AG09309 (cell line): ENCODE measurements around the gene ZNF554.

Source experiments
- DNase-seq: peaks from one replicate; pipeline ENCODE4 v3.0.0-alpha.2; 2010; ENCODE audit warnings: low read depth
- H3K4me3 ChIP-seq: 2 replicates; pipeline ENCODE4 v1.5.1; 2011; ENCODE audit warnings: mild to moderate bottlenecking, low read depth, low read length, moderate library complexity; ENCODE audit not compliant: control insufficient read depth
- TF ChIP-seq, protein P1 (sequence below): IDR thresholded peaks from 2 replicates; pipeline ENCODE4 v1.5.1; 2011; ENCODE audit warnings: mild to moderate bottlenecking, low read depth, low read length, inconsistent platforms; ENCODE audit not compliant: insufficient read depth, control insufficient read depth; ENCODE audit errors: missing control alignments

The ZNF554 gene

DNA sequence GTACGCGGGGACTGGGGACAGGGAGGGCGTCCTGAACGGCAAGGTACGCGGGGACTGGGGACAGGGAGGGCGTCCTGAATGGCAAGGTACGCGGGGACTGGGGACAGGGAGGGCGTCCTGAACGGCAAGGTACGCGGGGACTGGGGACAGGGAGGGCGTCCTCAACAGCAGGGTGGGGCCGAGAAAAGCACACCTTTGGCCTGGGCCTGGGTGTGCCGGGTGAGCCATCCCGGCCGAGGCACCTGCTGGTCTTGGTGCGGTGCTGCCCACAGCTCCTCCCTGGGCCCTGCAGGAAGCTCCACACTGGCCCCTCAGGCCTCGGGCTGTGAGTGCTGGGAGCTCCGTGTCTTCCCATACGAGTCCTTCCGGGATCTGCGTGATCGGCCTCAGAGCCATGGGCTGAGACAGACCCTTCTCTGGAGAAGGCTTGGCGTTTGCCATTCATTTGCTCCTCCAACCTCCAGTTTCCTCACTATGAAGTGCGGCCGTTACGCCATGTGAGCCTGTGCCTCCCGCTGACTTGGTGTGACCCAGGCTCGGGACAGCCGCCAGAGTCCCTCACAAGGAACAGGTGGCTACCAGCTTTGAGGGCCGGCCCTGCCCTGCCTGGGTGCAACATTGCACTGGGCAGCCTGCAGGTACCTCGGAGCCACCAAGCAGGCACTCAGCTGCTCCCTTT is 7.8 kb upstream of the ZNF554 start:
- no peak for DNase-seq
- H3K4me3 ChIP-seq = no peak overlapping the region
- TF ChIP-seq, protein P1, sequence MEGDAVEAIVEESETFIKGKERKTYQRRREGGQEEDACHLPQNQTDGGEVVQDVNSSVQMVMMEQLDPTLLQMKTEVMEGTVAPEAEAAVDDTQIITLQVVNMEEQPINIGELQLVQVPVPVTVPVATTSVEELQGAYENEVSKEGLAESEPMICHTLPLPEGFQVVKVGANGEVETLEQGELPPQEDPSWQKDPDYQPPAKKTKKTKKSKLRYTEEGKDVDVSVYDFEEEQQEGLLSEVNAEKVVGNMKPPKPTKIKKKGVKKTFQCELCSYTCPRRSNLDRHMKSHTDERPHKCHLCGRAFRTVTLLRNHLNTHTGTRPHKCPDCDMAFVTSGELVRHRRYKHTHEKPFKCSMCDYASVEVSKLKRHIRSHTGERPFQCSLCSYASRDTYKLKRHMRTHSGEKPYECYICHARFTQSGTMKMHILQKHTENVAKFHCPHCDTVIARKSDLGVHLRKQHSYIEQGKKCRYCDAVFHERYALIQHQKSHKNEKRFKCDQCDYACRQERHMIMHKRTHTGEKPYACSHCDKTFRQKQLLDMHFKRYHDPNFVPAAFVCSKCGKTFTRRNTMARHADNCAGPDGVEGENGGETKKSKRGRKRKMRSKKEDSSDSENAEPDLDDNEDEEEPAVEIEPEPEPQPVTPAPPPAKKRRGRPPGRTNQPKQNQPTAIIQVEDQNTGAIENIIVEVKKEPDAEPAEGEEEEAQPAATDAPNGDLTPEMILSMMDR = no peak

DNA sequence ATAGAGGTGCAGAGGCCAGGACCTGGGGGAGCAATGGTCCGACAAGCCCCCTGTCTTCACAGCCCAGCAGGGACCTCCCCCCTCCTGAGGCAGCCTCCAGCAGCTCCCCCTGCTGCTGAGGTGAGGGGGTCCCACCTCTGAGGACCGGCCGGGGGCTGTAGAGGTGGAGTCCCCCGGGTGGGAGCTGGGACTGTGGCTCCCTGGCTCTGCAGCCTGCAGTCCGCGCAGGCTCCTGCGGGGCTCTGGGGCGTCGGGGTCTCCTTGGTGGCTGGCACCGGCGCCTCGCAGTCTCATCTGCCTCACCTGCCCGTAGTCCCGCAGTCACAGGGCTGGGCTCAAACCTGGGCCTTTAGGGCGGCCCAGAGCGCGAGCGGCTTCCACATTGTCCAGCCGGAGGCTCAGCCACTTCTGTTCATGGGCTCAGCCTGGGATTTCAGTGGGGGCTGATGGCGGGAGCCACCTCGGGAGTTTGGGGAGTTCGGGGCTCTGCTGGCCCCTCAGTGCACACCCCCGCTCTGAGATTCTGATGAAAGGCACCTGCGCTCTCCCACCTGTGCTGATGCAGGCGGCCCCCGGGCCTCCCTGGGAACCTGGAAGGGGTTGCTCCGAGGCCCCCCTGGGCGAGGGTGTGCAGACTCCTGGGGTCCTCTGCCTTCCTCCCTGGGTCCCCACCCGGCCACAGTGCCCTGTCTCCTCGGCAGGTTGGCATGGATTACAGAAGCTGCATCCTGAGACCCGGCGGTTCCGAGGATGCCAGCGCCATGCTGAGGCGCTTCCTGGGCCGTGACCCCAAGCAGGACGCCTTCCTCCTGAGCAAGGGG is 7.0 kb upstream of the ZNF554 start:
- TF ChIP-seq, protein P1 = no peak

DNA sequence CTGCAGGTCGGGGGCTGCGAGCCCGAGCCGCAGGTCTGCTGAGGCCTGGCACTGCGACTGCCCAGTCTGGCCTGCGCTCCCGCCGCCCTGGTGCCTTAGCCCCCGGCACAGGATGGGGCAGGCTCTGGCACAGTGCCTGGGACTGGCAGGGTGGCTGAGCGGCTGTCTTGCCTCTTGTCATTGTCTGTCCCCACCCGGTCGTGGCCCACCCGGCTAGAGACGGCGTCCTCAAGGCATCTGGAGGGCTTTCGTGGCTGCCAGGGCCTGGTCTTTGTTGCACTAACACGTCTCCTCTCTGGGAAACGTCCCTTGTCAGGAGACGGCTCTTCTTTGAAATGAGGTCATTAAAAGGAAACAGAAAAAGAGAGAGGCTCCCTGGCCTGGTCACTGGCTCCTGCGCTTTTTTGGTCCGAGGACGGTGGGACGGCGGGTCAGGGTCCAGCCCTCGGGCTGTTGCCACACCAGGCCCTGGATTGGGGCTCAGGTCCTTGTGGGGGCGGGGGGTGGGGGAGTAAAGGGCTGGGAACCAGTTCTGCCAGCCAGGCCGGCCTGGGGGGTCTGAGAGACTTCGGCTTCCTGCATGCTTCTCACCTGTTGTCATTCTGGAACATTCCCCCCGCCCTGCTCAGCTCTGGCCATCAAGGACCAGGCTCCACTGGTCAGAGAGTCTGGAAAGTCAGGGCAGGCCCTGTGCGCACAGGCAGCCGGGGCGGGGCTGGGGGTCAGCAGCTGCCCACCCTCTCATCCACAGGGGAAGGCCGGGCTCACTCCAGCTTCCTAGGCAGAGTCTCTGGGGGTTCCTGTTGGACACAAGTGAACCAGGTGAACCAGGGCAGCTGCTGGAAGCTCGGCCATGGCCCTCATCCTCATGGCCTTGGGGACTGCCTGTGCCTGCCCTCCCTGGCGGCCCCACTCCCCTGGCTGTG is 6.2 kb upstream of the ZNF554 start:
- no peak overlapping the region for H3K4me3 ChIP-seq
- no peak for DNase-seq
- TF ChIP-seq, protein P1 = no peak

More for the DNA sequence above, 7.0 kb upstream of the ZNF554 start:
- DNase-seq = no peak
- H3K4me3 ChIP-seq = no peak overlapping the region

DNA sequence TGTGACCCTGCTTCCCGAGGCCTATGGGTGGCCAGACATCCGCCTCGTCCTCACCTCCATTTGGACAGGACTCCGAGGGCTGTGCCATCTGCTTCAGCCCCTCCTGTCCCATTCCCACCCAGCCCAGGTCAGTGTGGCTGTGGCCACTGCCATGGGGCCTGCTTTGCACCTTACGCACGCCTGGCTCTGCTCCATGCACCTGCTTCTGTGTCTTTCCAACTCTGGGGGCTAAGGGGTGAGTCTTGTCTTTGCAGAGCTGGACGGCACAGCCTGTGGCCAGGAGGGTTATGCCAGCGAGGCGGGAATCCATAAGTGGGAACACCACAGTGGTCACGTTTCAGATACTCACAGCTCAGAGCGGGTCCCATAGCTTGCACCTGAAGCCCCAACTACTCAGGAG is 5.2 kb upstream of the ZNF554 start:
- TF ChIP-seq, protein P1 = no peak
- no peak overlapping the region for H3K4me3 ChIP-seq
- no peak for DNase-seq

DNA sequence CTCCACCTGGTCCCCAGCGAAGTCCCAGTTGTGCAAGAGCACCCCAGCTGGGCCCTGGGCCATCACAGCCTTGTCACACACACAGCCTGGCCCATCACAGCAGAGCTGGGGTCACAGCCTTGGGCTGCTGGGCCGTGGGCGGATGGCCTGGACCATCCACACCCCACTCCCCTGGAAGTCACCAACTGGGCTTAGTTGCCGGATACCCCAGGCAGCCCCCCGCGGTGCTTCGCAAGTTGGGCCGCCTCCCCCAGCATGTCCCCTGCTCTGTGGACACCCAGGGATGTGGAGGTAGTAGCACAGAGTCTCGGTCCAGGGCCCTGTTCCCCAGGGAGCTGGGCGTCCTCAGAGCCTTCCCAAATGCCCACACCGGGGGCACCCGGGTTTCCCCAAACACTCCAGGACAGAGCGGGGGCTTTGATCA is 4.5 kb upstream of the ZNF554 start:
- TF ChIP-seq, protein P1 = no peak
- no peak for DNase-seq
- no peak overlapping the region for H3K4me3 ChIP-seq

DNA sequence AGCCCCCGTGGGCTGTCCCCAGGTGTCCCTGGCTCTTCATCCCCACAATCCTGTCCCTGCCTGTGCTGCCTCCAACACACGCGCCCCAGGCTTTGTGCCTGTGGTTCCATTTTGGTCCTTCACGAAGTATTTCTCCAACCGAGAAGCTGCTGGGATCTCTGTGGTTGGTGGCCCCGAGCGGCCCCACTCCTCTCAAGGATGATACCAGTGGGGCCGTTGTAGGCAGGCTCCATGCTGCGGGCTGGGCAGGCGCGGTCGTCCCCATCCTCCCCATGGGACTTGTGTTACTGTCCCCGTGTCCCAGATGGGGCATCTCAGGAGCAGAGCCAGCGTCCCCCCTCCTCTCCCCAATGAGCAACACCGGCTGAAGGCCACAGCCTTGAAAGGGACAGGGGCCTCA is 3.7 kb upstream of the ZNF554 start:
- no peak for DNase-seq
- TF ChIP-seq, protein P1 = no peak
- H3K4me3 ChIP-seq = no peak overlapping the region
